H9 (cell line): ENCODE data around the gene ELANE. TPM values are rescaled to one million over a fixed set of nuclear protein-coding genes. Genes with fewer than 3 reads are reported as not detected.
"Not testable (repeated sequence)": the region's sequence is repeated elsewhere in the genome, so short reads cannot be mapped to it uniquely, and the experiment has no call there.

Experiments used
- DNase-seq: peaks from one replicate; pipeline ENCODE4 v3.0.0-alpha.2; 2017
- H2AFZ ChIP-seq: one replicate; pipeline ENCODE4 v1.6.1; 2013; ENCODE audit warnings: mild to moderate bottlenecking, low read length, control low read depth, moderate library complexity
- H2AK5ac ChIP-seq: 2 replicates; pipeline ENCODE4 v1.6.1; 2013; ENCODE audit warnings: low read length, control low read depth, mixed read lengths; ENCODE audit not compliant: insufficient read length
- H2BK120ac ChIP-seq: one replicate; pipeline ENCODE4 v1.6.1; 2013; ENCODE audit warnings: low read depth, mild to moderate bottlenecking, low read length, control low read depth, inconsistent platforms; ENCODE audit not compliant: poor library complexity, severe bottlenecking
- H2BK12ac ChIP-seq: 2 replicates; pipeline ENCODE4 v1.6.1; 2013; ENCODE audit warnings: low read length, control low read depth, mixed read lengths, low read depth; ENCODE audit not compliant: insufficient read length
- H2BK15ac ChIP-seq: 2 replicates; pipeline ENCODE4 v1.6.1; 2013; ENCODE audit warnings: low read depth, low read length, control low read depth
- H2BK20ac ChIP-seq: one replicate; pipeline ENCODE4 v1.6.1; 2013; ENCODE audit warnings: low read depth, mild to moderate bottlenecking, low read length, control low read depth, inconsistent platforms; ENCODE audit not compliant: poor library complexity, severe bottlenecking
- H2BK5ac ChIP-seq: 2 replicates; pipeline ENCODE4 v1.6.1; 2013; ENCODE audit warnings: low read length, control low read depth, mixed read lengths; ENCODE audit not compliant: insufficient read length
- H3K14ac ChIP-seq: 2 replicates; pipeline ENCODE4 v1.6.1; 2013; ENCODE audit warnings: low read length, control low read depth; ENCODE audit not compliant: insufficient read depth
- H3K18ac ChIP-seq: 2 replicates; pipeline ENCODE4 v1.6.1; 2013; ENCODE audit warnings: low read depth, mild to moderate bottlenecking, mixed read lengths, low read length, control low read depth; ENCODE audit not compliant: insufficient read length
- H3K23ac ChIP-seq: 2 replicates; pipeline ENCODE4 v1.6.1; 2013; ENCODE audit warnings: low read length, control low read depth, mixed read lengths, low read depth; ENCODE audit not compliant: insufficient read length
- H3K23me2 ChIP-seq: 2 replicates; pipeline ENCODE4 v1.6.1; 2013; ENCODE audit warnings: low read depth, mild to moderate bottlenecking, mixed read lengths, low read length, control low read depth; ENCODE audit not compliant: insufficient read length, poor library complexity, severe bottlenecking
- H3K27ac ChIP-seq: 2 replicates; pipeline ENCODE4 v1.5.1; 2013; ENCODE audit warnings: low read length, control low read depth, mixed read lengths, low read depth; ENCODE audit not compliant: insufficient read length
- H3K27me3 ChIP-seq: 2 replicates; pipeline ENCODE4 v1.6.1; 2013; ENCODE audit warnings: low read length, control low read depth, inconsistent platforms; ENCODE audit not compliant: insufficient read depth
- H3K4ac ChIP-seq: 2 replicates; pipeline ENCODE4 v1.6.1; 2013; ENCODE audit warnings: low read depth, mild to moderate bottlenecking, control low read depth, inconsistent platforms, low read length, moderate library complexity
- H3K4me1 ChIP-seq: 2 replicates; pipeline ENCODE4 v1.6.1; 2013; ENCODE audit warnings: low read length, control low read depth, inconsistent platforms; ENCODE audit not compliant: insufficient read depth
- H3K4me2 ChIP-seq: 2 replicates; pipeline ENCODE4 v1.6.1; 2013; ENCODE audit warnings: low read length, control low read depth, mixed read lengths; ENCODE audit not compliant: insufficient read length, insufficient read depth
- H3K56ac ChIP-seq: 2 replicates; pipeline ENCODE4 v1.6.1; 2013; ENCODE audit warnings: low read depth, mild to moderate bottlenecking, mixed read lengths, low read length, control low read depth; ENCODE audit not compliant: insufficient read length
- H3K79me1 ChIP-seq: 2 replicates; pipeline ENCODE4 v1.6.1; 2013; ENCODE audit warnings: low read depth, mild to moderate bottlenecking, moderate library complexity, low read length, control low read depth, inconsistent platforms; ENCODE audit not compliant: insufficient read depth, poor library complexity, severe bottlenecking
- H3K79me2 ChIP-seq: 2 replicates; pipeline ENCODE4 v1.6.1; 2013; ENCODE audit warnings: low read length, control low read depth, inconsistent platforms; ENCODE audit not compliant: insufficient read depth
- H3K9ac ChIP-seq: 2 replicates; pipeline ENCODE4 v1.6.1; 2013; ENCODE audit warnings: low read length, control low read depth, mixed read lengths; ENCODE audit not compliant: insufficient read length; ENCODE audit errors: extremely low read depth
- H3K9me3 ChIP-seq: one replicate; pipeline ENCODE4 v1.6.1; 2013; ENCODE audit warnings: low read depth, low read length, inconsistent platforms; ENCODE audit not compliant: control insufficient read depth
- H3T11ph ChIP-seq: one replicate; pipeline ENCODE4 v1.6.1; 2013; ENCODE audit warnings: mild to moderate bottlenecking, low read length, control low read depth, inconsistent platforms
- H4K20me1 ChIP-seq: one replicate; pipeline ENCODE4 v1.6.1; 2013; ENCODE audit not compliant: control insufficient read depth, insufficient read length, insufficient read depth
- H4K5ac ChIP-seq: 2 replicates; pipeline ENCODE4 v1.6.1; 2013; ENCODE audit warnings: low read depth, mild to moderate bottlenecking, mixed read lengths, low read length, control low read depth; ENCODE audit not compliant: insufficient read length
- H4K8ac ChIP-seq: replicated peaks from 2 replicates; pipeline ENCODE4 v1.6.1; 2013; ENCODE audit warnings: low read length, control low read depth, mixed read lengths, low read depth; ENCODE audit not compliant: insufficient read length
- H4K91ac ChIP-seq: 2 replicates; pipeline ENCODE4 v1.6.1; 2013; ENCODE audit warnings: low read depth, mild to moderate bottlenecking, moderate library complexity, mixed read lengths, low read length, control low read depth; ENCODE audit not compliant: insufficient read length
- H3K27ac Mint-ChIP-seq, 3 experiments: 2 replicates in 2 of 3; 3 replicates in 1 of 3; pipeline ENCODE4 v1.8.0; 2020 to 2021; ENCODE audit warnings: mixed read lengths in 3 of 3, mild to moderate bottlenecking in 1 of 3, moderate library complexity in 1 of 3
- H3K27me3 Mint-ChIP-seq: 2 replicates; pipeline ENCODE4 v1.8.0; 2021; ENCODE audit warnings: low read depth, mild to moderate bottlenecking, moderate library complexity, mixed read lengths
- H3K36me3 Mint-ChIP-seq, 3 experiments: 2 replicates in 2 of 3; 3 replicates in 1 of 3; pipeline ENCODE4 v1.8.0; 2020 to 2021; ENCODE audit warnings: low read depth in 3 of 3, mixed read lengths in 3 of 3; ENCODE audit not compliant: insufficient read depth in 1 of 3
- H3K4me1 Mint-ChIP-seq, 2 experiments: 2 replicates each; pipeline ENCODE4 v1.8.0; 2020; ENCODE audit warnings: mixed read lengths in 2 of 2
- H3K4me3 Mint-ChIP-seq, 2 experiments: 2 replicates in 1 of 2; 3 replicates in 1 of 2; pipeline ENCODE4 v1.8.0; 2020 to 2021; ENCODE audit warnings: mild to moderate bottlenecking in 2 of 2, mixed read lengths in 2 of 2, moderate library complexity in 1 of 2
- H3K9me3 Mint-ChIP-seq, 2 experiments: 2 replicates in 1 of 2; 3 replicates in 1 of 2; pipeline ENCODE4 v1.8.0; 2020; ENCODE audit warnings: mild to moderate bottlenecking in 2 of 2, mixed read lengths in 2 of 2, moderate library complexity in 1 of 2
- WGBS: extraction: QIAGEN DNeasy Blood & Tissue Kit; methylation state at CpG from one replicate; pipeline ENCODE4 v1.1.7; 2013; ENCODE audit warnings: missing lambda C conversion rate, low lambda C conversion rate, mixed read lengths; ENCODE audit not compliant: insufficient read length; ENCODE audit errors: extremely low coverage; 5-methylcytosine and 5-hydroxymethylcytosine counted together
- total RNA-seq: library from RNA; stranded (reverse); gene quantifications from 2 replicates; pipeline ENCODE4 v1.2.1, GENCODE V29; 2021
- TF ChIP-seq, protein P1 (sequence below): fragments of 200-600 bp; sonication (generic); conservative IDR thresholded peaks from 3 replicates; pipeline ENCODE4 v1.8.0; 2021; ENCODE audit warnings: antibody characterized with exemption, mild to moderate bottlenecking

The ELANE gene
- total RNA-seq, 1 experiment from 2014 or later, result not detected

DNA sequence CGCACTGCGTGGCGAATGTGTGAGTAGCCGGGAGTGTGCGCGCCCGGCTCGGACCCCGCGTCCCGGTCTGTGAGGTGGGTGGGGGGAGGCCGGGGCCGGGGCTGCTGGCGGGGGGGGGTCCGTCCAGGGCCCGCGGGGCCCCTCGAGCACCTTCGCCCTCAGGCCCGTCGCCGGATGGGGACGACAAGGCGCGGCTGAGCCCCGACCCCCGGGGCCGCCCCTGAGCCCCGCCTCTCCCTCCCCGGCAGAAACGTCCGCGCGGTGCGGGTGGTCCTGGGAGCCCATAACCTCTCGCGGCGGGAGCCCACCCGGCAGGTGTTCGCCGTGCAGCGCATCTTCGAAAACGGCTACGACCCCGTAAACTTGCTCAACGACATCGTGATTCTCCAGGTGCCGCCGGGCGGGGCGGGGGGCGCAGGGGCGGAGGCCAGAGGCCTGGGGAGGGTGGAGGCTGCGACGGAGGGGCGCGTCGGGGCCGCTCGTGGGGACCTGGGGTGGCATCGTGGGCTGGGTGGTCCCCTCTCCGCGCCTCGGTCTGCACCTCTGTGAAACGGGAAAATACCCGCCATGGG is 997 bp downstream of the ELANE start:
- Histone ChIP-seq H2BK15ac (no peak overlapping the region), H4K5ac (no peak overlapping the region), H2AK5ac (no peak overlapping the region), H3K79me1 (no peaks in the 10 kb centered on the region), H3K27me3 (no peaks in the 10 kb centered on the region), H3K9ac (no peak overlapping the region), H4K91ac (no peak overlapping the region), H3K79me2 (no peaks in the 10 kb centered on the region), H2BK12ac (no peak overlapping the region), H2BK5ac (no peak overlapping the region), H3K23ac (no peak overlapping the region), H3K9me3 (no peaks in the 10 kb centered on the region), H3K4me1 (no peaks in the 10 kb centered on the region), H2BK120ac (no peak overlapping the region), H2AFZ (no peak overlapping the region), H3K14ac (no peak overlapping the region), H4K8ac (no peak overlapping the region), H3K56ac (no peak overlapping the region), H3K4ac (no peak overlapping the region), H3T11ph (no peak overlapping the region), H3K4me2 (no peak overlapping the region), H3K23me2 (no peaks in the 10 kb centered on the region), H3K27ac (no peak overlapping the region), H3K18ac (no peak overlapping the region), H4K20me1 (no peaks in the 10 kb centered on the region), H2BK20ac (no peak overlapping the region)
- H3K27me3 Mint-ChIP-seq, result peaks cover 22% of the 10 kb centered on the region
- H3K36me3 Mint-ChIP-seq, result no peaks in the 10 kb centered on the region
- no peak overlapping the region for H3K4me3 Mint-ChIP-seq
- no peaks in the 10 kb centered on the region; a peak in 2 of 5 replicates for H3K9me3 Mint-ChIP-seq
- no peak overlapping the region for H3K27ac Mint-ChIP-seq
- no peaks in the 10 kb centered on the region for H3K4me1 Mint-ChIP-seq
- no CpG with 5 or more reads among the region's 67 CpGs for WGBS
- DNase-seq, result no peak
- TF ChIP-seq, protein P1, sequence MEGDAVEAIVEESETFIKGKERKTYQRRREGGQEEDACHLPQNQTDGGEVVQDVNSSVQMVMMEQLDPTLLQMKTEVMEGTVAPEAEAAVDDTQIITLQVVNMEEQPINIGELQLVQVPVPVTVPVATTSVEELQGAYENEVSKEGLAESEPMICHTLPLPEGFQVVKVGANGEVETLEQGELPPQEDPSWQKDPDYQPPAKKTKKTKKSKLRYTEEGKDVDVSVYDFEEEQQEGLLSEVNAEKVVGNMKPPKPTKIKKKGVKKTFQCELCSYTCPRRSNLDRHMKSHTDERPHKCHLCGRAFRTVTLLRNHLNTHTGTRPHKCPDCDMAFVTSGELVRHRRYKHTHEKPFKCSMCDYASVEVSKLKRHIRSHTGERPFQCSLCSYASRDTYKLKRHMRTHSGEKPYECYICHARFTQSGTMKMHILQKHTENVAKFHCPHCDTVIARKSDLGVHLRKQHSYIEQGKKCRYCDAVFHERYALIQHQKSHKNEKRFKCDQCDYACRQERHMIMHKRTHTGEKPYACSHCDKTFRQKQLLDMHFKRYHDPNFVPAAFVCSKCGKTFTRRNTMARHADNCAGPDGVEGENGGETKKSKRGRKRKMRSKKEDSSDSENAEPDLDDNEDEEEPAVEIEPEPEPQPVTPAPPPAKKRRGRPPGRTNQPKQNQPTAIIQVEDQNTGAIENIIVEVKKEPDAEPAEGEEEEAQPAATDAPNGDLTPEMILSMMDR, result no peak

DNA sequence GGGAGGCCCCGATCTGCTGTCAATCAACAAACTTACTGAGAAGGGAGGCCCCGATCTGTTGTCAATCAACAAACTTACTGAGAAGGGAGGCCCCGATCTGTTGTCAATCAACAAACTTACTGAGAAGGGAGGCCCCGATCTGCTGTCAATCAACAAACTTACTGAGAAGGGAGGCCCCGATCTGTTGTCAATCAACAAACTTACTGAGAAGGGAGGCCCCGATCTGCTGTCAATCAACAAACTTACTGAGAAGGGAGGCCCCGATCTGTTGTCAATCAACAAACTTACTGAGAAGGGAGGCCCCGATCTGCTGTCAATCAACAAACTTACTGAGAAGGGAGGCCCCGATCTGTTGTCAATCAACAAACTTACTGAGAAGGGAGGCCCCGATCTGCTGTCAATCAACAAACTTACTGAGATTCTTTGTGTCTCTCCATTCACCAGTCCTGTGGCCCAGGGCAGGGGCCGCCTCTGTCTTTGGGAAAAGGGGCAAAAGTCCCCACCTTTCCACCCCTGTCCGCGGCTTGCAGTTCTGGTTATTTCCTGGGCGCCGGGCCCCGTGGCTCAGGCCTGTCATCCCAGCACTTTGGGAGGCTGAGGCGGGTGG is 1.6 kb downstream of the ELANE start:
- H3K14ac ChIP-seq, H4K20me1 ChIP-seq, H3K4ac ChIP-seq, H3K36me3 Mint-ChIP-seq, H3K79me2 ChIP-seq, H3K23me2 ChIP-seq, H2BK20ac ChIP-seq, H3K27me3 ChIP-seq, H2BK120ac ChIP-seq, H4K5ac ChIP-seq, H3K4me3 Mint-ChIP-seq, H3K9me3 Mint-ChIP-seq, H2AK5ac ChIP-seq, DNase-seq, H3K23ac ChIP-seq, H3K79me1 ChIP-seq, H3K18ac ChIP-seq, H3T11ph ChIP-seq, H2BK12ac ChIP-seq, H3K4me1 ChIP-seq, H4K91ac ChIP-seq, H3K4me1 Mint-ChIP-seq, H3K27ac Mint-ChIP-seq, H3K27ac ChIP-seq, H2BK5ac ChIP-seq, H3K56ac ChIP-seq, H4K8ac ChIP-seq, H3K9ac ChIP-seq, H2AFZ ChIP-seq, H3K4me2 ChIP-seq, H2BK15ac ChIP-seq, H3K9me3 ChIP-seq: not testable (repeated sequence)
- peaks cover 23% of the 10 kb centered on the region for H3K27me3 Mint-ChIP-seq
- WGBS, result no CpG with 5 or more reads among the region's 17 CpGs
